K562 (cell line): ENCODE measurements around the gene RNF34. TPM values are rescaled to one million over a fixed set of nuclear protein-coding genes. Genes with fewer than 3 reads are reported as not detected.

ENCODE experiments used
- FOXK1 ChIP-seq: sonication (generic); formaldehyde crosslinking; IDR thresholded peaks from 2 replicates; pipeline ENCODE4 v1.8.0; 2022; ENCODE audit warnings: missing genetic modification reagents, mild to moderate bottlenecking, borderline replicate concordance
- FOXP1 ChIP-seq: sonication (generic); formaldehyde crosslinking; IDR thresholded peaks from 2 replicates; pipeline ENCODE4 v1.8.0; 2022; ENCODE audit warnings: mild to moderate bottlenecking, missing genetic modification reagents
- HOXB6 ChIP-seq: fragments of 250-450 bp; sonication (Bioruptor Pico); IDR thresholded peaks from 2 replicates; pipeline ENCODE4 v1.5.1; 2022; ENCODE audit warnings: mild to moderate bottlenecking, borderline replicate concordance
- MEIS2 ChIP-seq: fragments of 450-650 bp; IDR thresholded peaks from 2 replicates; pipeline ENCODE4 v1.6.1; 2014; ENCODE audit warnings: mild to moderate bottlenecking; ENCODE audit not compliant: partially characterized antibody
- POLR3G ChIP-seq: IDR thresholded peaks from 2 replicates; pipeline ENCODE4 v1.6.1; 2011; ENCODE audit not compliant: insufficient read length, insufficient replicate concordance; ENCODE audit errors: extremely low read depth
- ZBTB7A ChIP-seq: IDR thresholded peaks from 2 replicates; pipeline ENCODE4 v1.6.1; 2011; ENCODE audit warnings: low read depth, mild to moderate bottlenecking, low read length, moderate library complexity, borderline replicate concordance; ENCODE audit not compliant: control insufficient read depth
- ZFPM2 ChIP-seq: fragments of 250-450 bp; sonication (Bioruptor Pico); IDR thresholded peaks from 2 replicates; pipeline ENCODE4 v1.5.1; 2022; ENCODE audit warnings: mild to moderate bottlenecking
- ZKSCAN1 ChIP-seq: fragments of 150-350 bp; IDR thresholded peaks from 2 replicates; pipeline ENCODE4 v1.6.1; 2016; ENCODE audit warnings: low read depth, low read length
- polyA plus RNA-seq, 8 experiments: library from polyadenylated mRNA; depleted of rRNA in 4 of 8; stranded (reverse) in 5 of 8; unstranded in 3 of 8; fragments of >200 nt; fragmentation: Nextera tagmentation in 2 of 8; fragmentation: Illumina TruSeq in 1 of 8; extraction: Ambion mirVana in 2 of 8; extraction: Trizol in 1 of 8; gene quantifications; 2 replicates each; pipeline versions ENCODE4 v1.2.1 to v1.2.3, GENCODE V29; 2011 to 2014; ENCODE audit warnings: inconsistent platforms in 1 of 8, missing spikeins in 1 of 8
- total RNA-seq, 7 experiments: library from RNA; depleted of rRNA in 6 of 7; stranded (reverse); fragments of >200 nt in 6 of 7; fragmentation: Illumina TruSeq in 2 of 7; extraction: Trizol in 2 of 7; gene quantifications; 2 replicates each; pipeline versions ENCODE4 v1.2.1 to v1.2.3, GENCODE V29; 2011 to 2021; ENCODE audit warnings: low replicate concordance in 1 of 7
- TF ChIP-seq, protein P1 (sequence below): sonication (generic); formaldehyde crosslinking; IDR thresholded peaks from 2 replicates; pipeline ENCODE4 v1.8.0; 2023; ENCODE audit warnings: missing genetic modification reagents, mild to moderate bottlenecking, borderline replicate concordance
- TF ChIP-seq, protein P2 (sequence below): sonication (generic); formaldehyde crosslinking; IDR thresholded peaks from 2 replicates; pipeline ENCODE4 v1.8.0; 2022; ENCODE audit warnings: missing genetic modification reagents, mild to moderate bottlenecking, borderline replicate concordance
- TF ChIP-seq, protein P3 (sequence below): fragments of 450-650 bp; formaldehyde crosslinking; IDR thresholded peaks from 2 replicates; pipeline ENCODE4 v1.4.0; 2020; ENCODE audit warnings: mild to moderate bottlenecking, moderate library complexity
- TF ChIP-seq, protein P4 (sequence below), 2 experiments: IDR thresholded peaks; 2 replicates each; pipeline ENCODE4 v1.6.1; 2011; ENCODE audit warnings: borderline replicate concordance in 1 of 2, control low read depth in 1 of 2, low read depth in 1 of 2, low read length in 1 of 2, mild to moderate bottlenecking in 1 of 2, mixed read lengths in 1 of 2, moderate library complexity in 1 of 2; ENCODE audit not compliant: insufficient read depth in 1 of 2, insufficient read length in 1 of 2, poor library complexity in 1 of 2, severe bottlenecking in 1 of 2; ENCODE audit errors: extremely low read depth in 1 of 2
- TF ChIP-seq, protein P5 (sequence below): conservative IDR thresholded peaks from 2 replicates; pipeline ENCODE4 v1.6.1; 2011; ENCODE audit warnings: low read depth, mild to moderate bottlenecking, low read length; ENCODE audit not compliant: control insufficient read depth

RNF34 gene
- total and polyA plus RNA-seq, 9 of the 15 experiments (the other 6 are each of a cell fraction or from before 2014, with no cell fraction given), result 41.7 to 88.9 (median 54.1) TPM

DNA sequence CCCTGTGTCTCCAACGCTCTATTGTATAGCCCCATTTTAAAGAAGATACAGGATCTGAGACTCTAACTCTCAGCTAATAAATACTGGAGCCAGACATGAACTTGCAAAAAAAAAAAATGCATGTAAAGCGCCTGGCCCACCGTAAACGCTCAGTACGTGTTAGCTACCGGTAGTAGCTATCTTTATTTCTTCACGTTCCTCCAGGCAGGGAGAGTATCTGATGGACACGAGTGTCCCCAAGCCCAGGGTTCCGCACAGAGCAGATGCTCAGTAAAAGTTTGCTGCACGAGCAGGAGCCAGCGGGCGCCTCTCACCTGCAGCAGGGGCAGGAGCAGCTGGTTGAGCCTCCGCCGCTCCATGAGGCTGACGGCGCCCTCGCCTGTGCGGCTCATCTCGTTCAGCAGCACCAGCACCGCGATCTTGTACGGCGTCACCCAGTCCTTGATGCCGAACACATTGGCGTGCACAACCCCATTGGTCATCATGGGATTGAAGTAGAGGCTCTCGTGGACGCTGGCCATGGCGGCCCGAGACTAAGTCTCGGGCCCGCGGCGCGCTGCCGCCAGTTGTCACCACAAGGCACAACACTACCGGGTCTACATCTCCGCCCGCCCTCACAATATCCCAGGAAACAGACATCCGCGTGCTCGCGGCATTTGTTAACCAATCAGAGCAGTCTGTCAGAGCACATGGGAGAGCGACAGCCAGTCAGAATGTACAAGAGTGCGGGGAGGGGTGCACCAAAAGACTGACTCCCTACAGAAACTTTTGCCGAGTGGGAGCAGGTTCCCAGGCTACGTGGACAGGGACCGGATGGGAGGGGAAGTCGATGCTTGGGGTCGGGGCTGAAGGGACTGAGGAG is 47.9 kb upstream of the RNF34 start, which contains the start of gene ANAPC5 (continued):
- TF ChIP-seq, protein P1, sequence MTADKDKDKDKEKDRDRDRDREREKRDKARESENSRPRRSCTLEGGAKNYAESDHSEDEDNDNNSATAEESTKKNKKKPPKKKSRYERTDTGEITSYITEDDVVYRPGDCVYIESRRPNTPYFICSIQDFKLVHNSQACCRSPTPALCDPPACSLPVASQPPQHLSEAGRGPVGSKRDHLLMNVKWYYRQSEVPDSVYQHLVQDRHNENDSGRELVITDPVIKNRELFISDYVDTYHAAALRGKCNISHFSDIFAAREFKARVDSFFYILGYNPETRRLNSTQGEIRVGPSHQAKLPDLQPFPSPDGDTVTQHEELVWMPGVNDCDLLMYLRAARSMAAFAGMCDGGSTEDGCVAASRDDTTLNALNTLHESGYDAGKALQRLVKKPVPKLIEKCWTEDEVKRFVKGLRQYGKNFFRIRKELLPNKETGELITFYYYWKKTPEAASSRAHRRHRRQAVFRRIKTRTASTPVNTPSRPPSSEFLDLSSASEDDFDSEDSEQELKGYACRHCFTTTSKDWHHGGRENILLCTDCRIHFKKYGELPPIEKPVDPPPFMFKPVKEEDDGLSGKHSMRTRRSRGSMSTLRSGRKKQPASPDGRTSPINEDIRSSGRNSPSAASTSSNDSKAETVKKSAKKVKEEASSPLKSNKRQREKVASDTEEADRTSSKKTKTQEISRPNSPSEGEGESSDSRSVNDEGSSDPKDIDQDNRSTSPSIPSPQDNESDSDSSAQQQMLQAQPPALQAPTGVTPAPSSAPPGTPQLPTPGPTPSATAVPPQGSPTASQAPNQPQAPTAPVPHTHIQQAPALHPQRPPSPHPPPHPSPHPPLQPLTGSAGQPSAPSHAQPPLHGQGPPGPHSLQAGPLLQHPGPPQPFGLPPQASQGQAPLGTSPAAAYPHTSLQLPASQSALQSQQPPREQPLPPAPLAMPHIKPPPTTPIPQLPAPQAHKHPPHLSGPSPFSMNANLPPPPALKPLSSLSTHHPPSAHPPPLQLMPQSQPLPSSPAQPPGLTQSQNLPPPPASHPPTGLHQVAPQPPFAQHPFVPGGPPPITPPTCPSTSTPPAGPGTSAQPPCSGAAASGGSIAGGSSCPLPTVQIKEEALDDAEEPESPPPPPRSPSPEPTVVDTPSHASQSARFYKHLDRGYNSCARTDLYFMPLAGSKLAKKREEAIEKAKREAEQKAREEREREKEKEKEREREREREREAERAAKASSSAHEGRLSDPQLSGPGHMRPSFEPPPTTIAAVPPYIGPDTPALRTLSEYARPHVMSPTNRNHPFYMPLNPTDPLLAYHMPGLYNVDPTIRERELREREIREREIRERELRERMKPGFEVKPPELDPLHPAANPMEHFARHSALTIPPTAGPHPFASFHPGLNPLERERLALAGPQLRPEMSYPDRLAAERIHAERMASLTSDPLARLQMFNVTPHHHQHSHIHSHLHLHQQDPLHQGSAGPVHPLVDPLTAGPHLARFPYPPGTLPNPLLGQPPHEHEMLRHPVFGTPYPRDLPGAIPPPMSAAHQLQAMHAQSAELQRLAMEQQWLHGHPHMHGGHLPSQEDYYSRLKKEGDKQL (CRISPR knock-in tag), result no peak
- TF ChIP-seq MEIS2 (peak; percentile 46), ZKSCAN1 (peak; percentile 79), ZFPM2 (CRISPR knock-in tag) (no peak), FOXK1 (CRISPR knock-in tag) (no peak), HOXB6 (no peak), ZBTB7A (peak; percentile 81), FOXP1 (CRISPR knock-in tag) (no peak), POLR3G (no peak)
- TF ChIP-seq, protein P2, sequence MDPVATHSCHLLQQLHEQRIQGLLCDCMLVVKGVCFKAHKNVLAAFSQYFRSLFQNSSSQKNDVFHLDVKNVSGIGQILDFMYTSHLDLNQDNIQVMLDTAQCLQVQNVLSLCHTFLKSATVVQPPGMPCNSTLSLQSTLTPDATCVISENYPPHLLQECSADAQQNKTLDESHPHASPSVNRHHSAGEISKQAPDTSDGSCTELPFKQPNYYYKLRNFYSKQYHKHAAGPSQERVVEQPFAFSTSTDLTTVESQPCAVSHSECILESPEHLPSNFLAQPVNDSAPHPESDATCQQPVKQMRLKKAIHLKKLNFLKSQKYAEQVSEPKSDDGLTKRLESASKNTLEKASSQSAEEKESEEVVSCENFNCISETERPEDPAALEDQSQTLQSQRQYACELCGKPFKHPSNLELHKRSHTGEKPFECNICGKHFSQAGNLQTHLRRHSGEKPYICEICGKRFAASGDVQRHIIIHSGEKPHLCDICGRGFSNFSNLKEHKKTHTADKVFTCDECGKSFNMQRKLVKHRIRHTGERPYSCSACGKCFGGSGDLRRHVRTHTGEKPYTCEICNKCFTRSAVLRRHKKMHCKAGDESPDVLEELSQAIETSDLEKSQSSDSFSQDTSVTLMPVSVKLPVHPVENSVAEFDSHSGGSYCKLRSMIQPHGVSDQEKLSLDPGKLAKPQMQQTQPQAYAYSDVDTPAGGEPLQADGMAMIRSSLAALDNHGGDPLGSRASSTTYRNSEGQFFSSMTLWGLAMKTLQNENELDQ (CRISPR knock-in tag), result no peak
- TF ChIP-seq, protein P3, sequence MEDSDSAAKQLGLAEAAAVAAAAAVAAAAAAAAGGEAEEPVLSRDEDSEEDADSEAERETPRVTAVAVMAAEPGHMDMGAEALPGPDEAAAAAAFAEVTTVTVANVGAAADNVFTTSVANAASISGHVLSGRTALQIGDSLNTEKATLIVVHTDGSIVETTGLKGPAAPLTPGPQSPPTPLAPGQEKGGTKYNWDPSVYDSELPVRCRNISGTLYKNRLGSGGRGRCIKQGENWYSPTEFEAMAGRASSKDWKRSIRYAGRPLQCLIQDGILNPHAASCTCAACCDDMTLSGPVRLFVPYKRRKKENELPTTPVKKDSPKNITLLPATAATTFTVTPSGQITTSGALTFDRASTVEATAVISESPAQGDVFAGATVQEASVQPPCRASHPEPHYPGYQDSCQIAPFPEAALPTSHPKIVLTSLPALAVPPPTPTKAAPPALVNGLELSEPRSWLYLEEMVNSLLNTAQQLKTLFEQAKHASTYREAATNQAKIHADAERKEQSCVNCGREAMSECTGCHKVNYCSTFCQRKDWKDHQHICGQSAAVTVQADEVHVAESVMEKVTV, result no peak
- TF ChIP-seq, protein P4, sequence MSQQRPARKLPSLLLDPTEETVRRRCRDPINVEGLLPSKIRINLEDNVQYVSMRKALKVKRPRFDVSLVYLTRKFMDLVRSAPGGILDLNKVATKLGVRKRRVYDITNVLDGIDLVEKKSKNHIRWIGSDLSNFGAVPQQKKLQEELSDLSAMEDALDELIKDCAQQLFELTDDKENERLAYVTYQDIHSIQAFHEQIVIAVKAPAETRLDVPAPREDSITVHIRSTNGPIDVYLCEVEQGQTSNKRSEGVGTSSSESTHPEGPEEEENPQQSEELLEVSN (IDR thresholded peaks at IDR 0.05; ENCODE audit: borderline replicate concordance in 1 of 2, extremely low read depth in 1 of 2, insufficient read depth in 1 of 2, insufficient read length in 1 of 2, low read depth in 1 of 2, low read length in 1 of 2, poor library complexity in 1 of 2, severe bottlenecking in 1 of 2), result peak; percentile 46 to 72
- TF ChIP-seq, protein P5, sequence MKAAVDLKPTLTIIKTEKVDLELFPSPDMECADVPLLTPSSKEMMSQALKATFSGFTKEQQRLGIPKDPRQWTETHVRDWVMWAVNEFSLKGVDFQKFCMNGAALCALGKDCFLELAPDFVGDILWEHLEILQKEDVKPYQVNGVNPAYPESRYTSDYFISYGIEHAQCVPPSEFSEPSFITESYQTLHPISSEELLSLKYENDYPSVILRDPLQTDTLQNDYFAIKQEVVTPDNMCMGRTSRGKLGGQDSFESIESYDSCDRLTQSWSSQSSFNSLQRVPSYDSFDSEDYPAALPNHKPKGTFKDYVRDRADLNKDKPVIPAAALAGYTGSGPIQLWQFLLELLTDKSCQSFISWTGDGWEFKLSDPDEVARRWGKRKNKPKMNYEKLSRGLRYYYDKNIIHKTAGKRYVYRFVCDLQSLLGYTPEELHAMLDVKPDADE, result peak; percentile 16; the same call in 1 of the 2 replicates
